GM06990 (cell line): ENCODE data around the gene SERPINB12.

Experiments used
- DNase-seq: peaks from one replicate; pipeline ENCODE4 v3.0.0-alpha.2; 2011; ENCODE audit not compliant: insufficient read length; ENCODE audit errors: extremely low read depth
- H3K27me3 ChIP-seq: replicated peaks from 2 replicates; pipeline ENCODE4 v1.6.0; 2011; ENCODE audit warnings: low read length; ENCODE audit not compliant: control insufficient read depth, insufficient read depth
- H3K36me3 ChIP-seq: 2 replicates; pipeline ENCODE4 v1.5.1; 2011; ENCODE audit warnings: low read length; ENCODE audit not compliant: control insufficient read depth, insufficient read depth
- H3K4me3 ChIP-seq: replicated peaks from 2 replicates; pipeline ENCODE4 v1.5.1; 2011; ENCODE audit warnings: low read depth, mild to moderate bottlenecking, control low read depth, low read length
- CTCF ChIP-seq: IDR thresholded peaks from 2 replicates; pipeline ENCODE4 v1.5.1; 2011; ENCODE audit warnings: low read length, control low read depth, mild to moderate bottlenecking, inconsistent platforms; ENCODE audit not compliant: insufficient read depth, poor library complexity, severe bottlenecking

SERPINB12 gene

GRCh38 chr18:63590966-63591695 lies 49.0 kb downstream of the SERPINB12 start:
- DNase-seq = no peak
- H3K36me3 ChIP-seq = no peaks in the 10 kb centered on the region
- TF ChIP-seq CTCF = no peak
- H3K27me3 ChIP-seq = no peaks in the 10 kb centered on the region
- H3K4me3 ChIP-seq = no peak overlapping the region

GRCh38 chr18:63591725-63592124 lies 49.6 kb downstream of the SERPINB12 start:
- no peak for DNase-seq
- no peak for TF ChIP-seq CTCF
- Histone ChIP-seq H3K4me3 (no peak overlapping the region), H3K27me3 (no peaks in the 10 kb centered on the region), H3K36me3 (no peaks in the 10 kb centered on the region)

GRCh38 chr18:63592471-63592870 lies 50.3 kb downstream of the SERPINB12 start:
- TF ChIP-seq CTCF = no peak
- H3K4me3 ChIP-seq = no peak overlapping the region
- no peak for DNase-seq
- H3K36me3 ChIP-seq = no peaks in the 10 kb centered on the region
- H3K27me3 ChIP-seq = no peaks in the 10 kb centered on the region

GRCh38 chr18:63596964-63597363 lies 54.8 kb downstream of the SERPINB12 start:
- no peak overlapping the region for H3K4me3 ChIP-seq
- H3K36me3 ChIP-seq = no peaks in the 10 kb centered on the region
- H3K27me3 ChIP-seq = no peaks in the 10 kb centered on the region
- DNase-seq = no peak
- no peak for TF ChIP-seq CTCF

GRCh38 chr18:63603355-63603754 lies 61.2 kb downstream of the SERPINB12 start:
- TF ChIP-seq CTCF = no peak
- DNase-seq = no peak
- no peak overlapping the region for H3K4me3 ChIP-seq
- no peaks in the 10 kb centered on the region for H3K27me3 ChIP-seq
- no peaks in the 10 kb centered on the region for H3K36me3 ChIP-seq

GRCh38 chr18:63603772-63604171 lies 61.6 kb downstream of the SERPINB12 start:
- peak; percentile 49 for DNase-seq
- no peaks in the 10 kb centered on the region for H3K27me3 ChIP-seq
- TF ChIP-seq CTCF = no peak
- H3K36me3 ChIP-seq = no peaks in the 10 kb centered on the region
- H3K4me3 ChIP-seq = no peak overlapping the region
